Large intestine (tissue), 3 donors: ENCODE data around the gene ZNF14. TPM values are rescaled to one million over a fixed set of nuclear protein-coding genes. Genes with fewer than 3 reads are reported as not detected.
"Not testable (repeated sequence)": the region's sequence is repeated elsewhere in the genome, so short reads cannot be mapped to it uniquely, and the experiment has no call there.

Source experiments
- DNase-seq, 2 donors: peaks; one replicate each; pipeline versions ENCODE4 v3.0.0 to v3.0.0-alpha.2; 2013
- H3K27ac ChIP-seq: one replicate; pipeline ENCODE4 v1.5.1; 2013; ENCODE audit warnings: low read length
- H3K27me3 ChIP-seq: 2 replicates; pipeline ENCODE4 v1.6.1; 2013; ENCODE audit warnings: low read length; ENCODE audit not compliant: control insufficient read depth, insufficient read depth
- H3K36me3 ChIP-seq: 2 replicates; pipeline ENCODE4 v1.6.1; 2013; ENCODE audit warnings: low read length; ENCODE audit not compliant: control insufficient read depth, insufficient read depth
- H3K4me1 ChIP-seq: one replicate; pipeline ENCODE4 v1.6.1; 2013; ENCODE audit warnings: low read length; ENCODE audit not compliant: control insufficient read depth, insufficient read depth
- H3K4me3 ChIP-seq: one replicate; pipeline ENCODE4 v1.5.1; 2013; ENCODE audit warnings: low read length
- H3K9me3 ChIP-seq: one replicate; pipeline ENCODE4 v1.6.1; 2013; ENCODE audit warnings: mild to moderate bottlenecking, low read depth, low read length, moderate library complexity; ENCODE audit not compliant: control insufficient read depth
- WGBS: methylation state at CpG from one replicate; pipeline ENCODE4 v1.1.5; 2013; ENCODE audit warnings: low lambda C conversion rate; ENCODE audit not compliant: insufficient coverage; 5-methylcytosine and 5-hydroxymethylcytosine counted together
- polyA plus RNA-seq: library from polyadenylated mRNA; unstranded; fragments of 120-200 nt; gene quantifications from one replicate; pipeline ENCODE4 v1.2.1, GENCODE V29; 2013

Gene ZNF14
- polyA plus RNA-seq, 1 donor: 8.1 TPM

DNA sequence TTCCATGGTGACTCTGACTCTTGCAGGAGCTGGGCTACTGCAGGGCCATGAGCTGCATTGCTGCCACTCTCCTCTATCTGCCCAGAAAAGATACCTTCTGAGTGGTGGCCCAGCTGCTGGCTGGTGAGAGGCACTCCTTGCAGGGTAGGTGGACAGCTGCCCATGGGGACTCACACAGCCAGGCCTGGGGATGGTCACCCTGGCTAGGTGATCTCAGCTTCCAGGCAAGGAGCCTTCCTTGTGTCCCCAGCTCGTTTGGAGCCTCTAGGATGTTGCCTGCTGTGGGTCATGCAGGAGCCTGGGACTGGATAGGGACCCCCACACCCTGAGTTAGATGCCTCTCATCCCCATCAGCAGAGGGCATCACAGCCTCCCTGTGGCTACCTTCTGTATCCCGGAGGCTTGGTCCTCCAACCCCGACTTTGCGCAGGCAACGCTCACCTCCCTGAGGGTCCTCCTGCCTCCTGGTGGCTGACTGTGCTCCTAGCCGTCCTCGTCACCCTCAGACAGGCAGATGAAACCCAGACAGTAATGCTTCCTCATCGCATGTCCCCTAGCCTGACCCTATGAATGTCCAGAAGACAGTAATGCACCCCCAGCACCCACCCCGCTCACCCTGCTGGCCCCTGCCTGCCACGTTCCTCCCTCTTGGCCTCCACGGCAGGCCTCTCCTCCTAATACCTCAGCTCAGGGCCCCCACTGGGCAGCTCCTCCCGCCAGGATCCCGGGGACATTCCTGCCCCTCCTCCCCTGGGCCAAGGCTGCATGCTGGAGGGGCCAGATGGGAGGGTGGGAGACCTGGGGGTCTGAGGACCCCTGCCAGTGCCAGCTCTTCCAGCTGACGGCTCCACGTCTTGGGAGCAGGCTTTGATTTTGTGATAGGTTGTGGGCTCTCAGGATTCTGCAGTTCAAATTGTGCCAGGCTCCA, 13.6 kb upstream of the ZNF14 start:
- Histone ChIP-seq H3K27ac (no peak overlapping the region), H3K4me1 (no peaks in the 10 kb centered on the region), H3K4me3 (no peak overlapping the region), H3K27me3 (no peaks in the 10 kb centered on the region), H3K36me3 (no peaks in the 10 kb centered on the region), H3K9me3 (peaks cover 3% of the 10 kb centered on the region)
- DNase-seq: no peak
- no CpG with 5 or more reads among the region's 15 CpGs for WGBS

DNA sequence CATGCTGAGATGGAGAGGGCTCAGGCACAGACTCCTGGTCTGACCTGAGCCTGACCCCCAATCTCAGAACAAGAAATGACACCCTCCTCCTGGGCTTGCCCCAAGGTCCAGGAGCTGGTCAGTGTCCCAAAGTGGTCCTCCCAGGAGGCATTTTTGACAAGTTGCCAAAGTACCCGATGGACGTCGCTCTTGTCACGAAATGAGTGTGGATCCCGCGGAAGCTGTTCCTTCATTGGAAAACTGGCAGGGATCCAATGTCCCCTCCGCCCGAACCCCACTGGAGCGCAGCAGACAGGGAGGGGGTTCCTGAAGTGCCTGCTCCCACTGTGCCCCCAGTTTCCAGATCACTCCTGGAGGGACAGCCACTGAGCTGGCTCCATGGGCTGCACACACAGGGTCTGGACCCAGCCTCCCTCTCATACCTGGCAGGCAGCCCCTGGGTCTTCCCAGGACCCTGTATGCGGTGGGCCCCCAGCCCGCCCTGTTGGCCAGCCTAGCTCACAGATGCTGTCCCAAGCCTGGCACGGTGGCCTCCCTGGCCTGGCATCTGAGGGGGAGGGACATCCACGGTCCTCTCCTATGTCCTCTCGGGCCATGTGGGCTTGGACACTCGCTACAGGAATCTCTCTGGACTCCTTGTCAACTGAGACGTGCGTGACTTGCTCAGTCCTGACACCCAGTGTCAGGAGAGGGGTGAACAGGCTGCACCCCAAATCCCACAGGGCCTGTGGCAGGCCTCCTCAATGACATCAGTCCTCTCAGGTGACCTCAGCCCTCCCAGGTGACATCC, 12.8 kb upstream of the ZNF14 start:
- H3K4me1 ChIP-seq: no peaks in the 10 kb centered on the region
- H3K9me3 ChIP-seq: peaks cover 3% of the 10 kb centered on the region
- H3K4me3 ChIP-seq: no peak overlapping the region
- no peak overlapping the region for H3K27ac ChIP-seq
- no peak for DNase-seq
- H3K27me3 ChIP-seq: no peaks in the 10 kb centered on the region
- H3K36me3 ChIP-seq: no peaks in the 10 kb centered on the region
- no CpG with 5 or more reads among the region's 17 CpGs for WGBS

DNA sequence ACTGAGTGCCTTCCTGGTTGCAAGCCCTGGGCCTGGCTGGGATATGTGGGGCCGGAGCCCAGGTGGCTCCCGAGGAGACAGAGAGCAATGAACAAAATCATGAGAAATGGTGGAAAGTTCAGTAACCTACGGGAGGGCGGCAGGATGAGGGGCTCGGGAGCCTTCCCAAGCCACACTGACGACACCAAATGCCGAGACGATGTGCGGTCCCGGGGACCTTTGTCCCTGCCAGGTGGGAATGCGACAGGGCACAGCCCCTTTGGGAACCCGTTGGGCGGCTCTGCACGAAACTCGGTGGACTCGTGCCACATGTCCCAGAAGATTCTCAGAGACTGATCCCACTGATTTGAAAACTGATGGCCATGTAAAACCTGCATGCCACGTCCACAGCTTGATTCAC, 11.7 kb upstream of the ZNF14 start:
- H3K27ac ChIP-seq: no peak overlapping the region
- no CpG with 5 or more reads among the region's 17 CpGs for WGBS
- H3K36me3 ChIP-seq: no peaks in the 10 kb centered on the region
- peaks cover 3% of the 10 kb centered on the region for H3K9me3 ChIP-seq
- H3K4me1 ChIP-seq: no peaks in the 10 kb centered on the region
- H3K4me3 ChIP-seq: no peak overlapping the region
- no peaks in the 10 kb centered on the region for H3K27me3 ChIP-seq
- no peak for DNase-seq

DNA sequence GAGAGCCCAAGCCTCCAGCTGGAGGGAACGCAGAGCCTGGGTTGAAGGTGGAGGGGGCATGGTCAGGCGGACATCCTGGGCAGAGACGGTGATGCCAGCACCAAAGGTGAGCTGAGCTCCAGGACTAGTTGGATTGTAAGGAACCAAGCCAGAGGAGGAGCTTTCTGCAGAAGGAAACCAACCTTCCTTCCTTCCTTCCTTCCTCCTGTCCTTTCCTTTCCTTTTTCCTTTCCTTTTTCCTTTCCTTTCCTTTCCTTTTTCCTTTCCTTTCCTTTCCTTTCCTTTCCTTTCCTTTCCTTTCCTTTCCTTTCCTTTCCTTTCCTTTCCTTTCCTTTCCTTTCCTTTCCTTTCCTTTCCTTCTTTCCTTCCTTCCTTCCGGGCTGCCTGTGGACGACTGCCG, 11.0 kb upstream of the ZNF14 start:
- DNase-seq, H3K4me1 ChIP-seq, H3K36me3 ChIP-seq, H3K27ac ChIP-seq, H3K4me3 ChIP-seq, H3K9me3 ChIP-seq, H3K27me3 ChIP-seq: not testable (repeated sequence)
- no CpG with 5 or more reads among the region's 6 CpGs for WGBS

DNA sequence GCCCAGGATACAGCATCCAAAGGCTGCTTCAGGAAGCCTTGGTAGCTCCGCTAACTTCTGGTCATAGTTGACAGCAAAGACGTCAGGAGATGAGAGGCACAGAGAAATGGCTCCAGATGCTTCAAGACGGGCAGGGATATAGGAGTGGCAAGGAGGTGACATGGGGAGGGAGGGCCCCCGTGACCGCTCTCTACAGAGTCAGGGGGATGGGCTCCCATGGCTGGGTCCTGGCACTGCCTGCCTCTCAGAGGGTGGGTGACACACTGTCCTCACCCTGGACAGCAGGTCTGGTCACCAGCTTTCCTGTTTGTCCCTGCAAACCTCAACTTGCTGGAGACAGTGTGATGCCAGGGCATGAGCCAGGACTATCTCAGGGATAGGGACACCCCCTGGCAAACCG, 10.3 kb upstream of the ZNF14 start:
- H3K27ac ChIP-seq: no peak overlapping the region
- peaks cover 3% of the 10 kb centered on the region for H3K9me3 ChIP-seq
- WGBS: no CpG with 5 or more reads among the region's 6 CpGs
- H3K27me3 ChIP-seq: no peaks in the 10 kb centered on the region
- H3K36me3 ChIP-seq: no peaks in the 10 kb centered on the region
- H3K4me3 ChIP-seq: no peak overlapping the region
- DNase-seq: no peak
- no peaks in the 10 kb centered on the region for H3K4me1 ChIP-seq

DNA sequence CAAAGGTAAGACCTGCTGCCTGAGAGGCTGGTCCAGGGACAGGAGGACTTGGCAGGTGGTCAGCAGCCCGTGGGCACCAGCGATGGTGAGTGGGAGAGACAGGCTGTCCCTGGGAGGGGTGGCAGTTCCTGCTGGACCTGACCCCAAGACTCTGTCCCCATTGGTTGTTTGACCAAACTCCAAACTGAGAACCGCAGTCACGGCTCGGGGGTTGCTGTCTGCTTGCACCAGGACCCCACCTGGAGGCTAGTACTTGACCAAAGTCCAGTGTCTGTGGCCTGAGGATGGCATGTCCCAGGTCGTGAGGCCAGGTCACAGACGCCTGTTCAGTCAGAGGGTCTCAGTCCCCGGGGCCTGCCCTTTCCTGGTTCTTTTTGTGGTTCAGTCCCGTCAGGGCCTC, 9.9 kb upstream of the ZNF14 start:
- Histone ChIP-seq H3K36me3 (no peaks in the 10 kb centered on the region), H3K4me3 (no peak overlapping the region), H3K27me3 (no peaks in the 10 kb centered on the region), H3K27ac (no peak overlapping the region), H3K4me1 (no peaks in the 10 kb centered on the region), H3K9me3 (peaks cover 3% of the 10 kb centered on the region)
- no CpG with 5 or more reads among the region's 9 CpGs for WGBS
- DNase-seq: no peak

DNA sequence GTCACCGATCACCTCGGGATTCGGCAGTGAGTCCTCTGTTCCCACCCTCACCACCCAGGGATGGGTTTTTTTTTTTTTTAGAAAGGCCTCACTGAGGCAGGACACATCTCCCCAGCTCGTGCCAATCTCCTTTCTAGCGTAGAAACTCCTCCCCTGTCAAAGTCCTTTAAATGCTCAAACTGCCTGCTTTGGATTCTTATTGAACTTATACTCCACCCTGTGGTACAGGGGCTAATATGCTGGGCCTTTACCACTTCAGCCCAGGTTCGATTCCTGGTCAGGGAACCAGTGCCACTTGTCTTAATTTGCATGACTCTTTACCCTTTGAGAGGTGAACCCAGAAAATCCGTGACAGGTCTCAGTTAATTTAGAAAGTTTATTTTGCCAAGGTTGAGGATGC, 8.3 kb upstream of the ZNF14 start:
- no CpG with 5 or more reads among the region's 7 CpGs for WGBS

DNA sequence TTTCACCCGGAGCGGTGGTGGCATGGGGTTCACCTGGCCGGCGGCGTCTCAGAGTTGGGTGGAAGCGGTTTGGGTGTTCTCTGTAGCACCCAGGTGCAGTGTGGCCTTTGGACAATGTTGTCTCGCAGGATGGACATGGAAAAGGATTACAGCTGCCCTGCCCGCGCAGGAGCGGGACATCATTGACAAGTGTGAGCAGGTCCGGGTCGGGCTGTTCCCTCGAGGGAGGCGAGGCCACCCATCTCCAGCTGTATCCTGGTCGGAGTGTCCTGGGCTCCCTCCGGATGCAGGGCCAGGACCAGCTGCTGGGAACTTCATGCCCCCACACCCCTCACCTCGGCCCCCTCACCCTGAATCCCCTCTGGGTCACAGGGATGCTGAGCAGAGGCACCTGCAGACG, 7.8 kb upstream of the ZNF14 start:
- H3K4me3 ChIP-seq: no peak overlapping the region
- H3K9me3 ChIP-seq: peaks cover 3% of the 10 kb centered on the region
- H3K4me1 ChIP-seq: no peaks in the 10 kb centered on the region
- H3K27me3 ChIP-seq: no peaks in the 10 kb centered on the region
- no CpG with 5 or more reads among the region's 18 CpGs for WGBS
- DNase-seq: no peak
- no peak overlapping the region for H3K27ac ChIP-seq
- H3K36me3 ChIP-seq: no peaks in the 10 kb centered on the region

More for the DNA sequence above, 8.3 kb upstream of the ZNF14 start:
- no peaks in the 10 kb centered on the region for H3K36me3 ChIP-seq
- peaks cover 3% of the 10 kb centered on the region for H3K9me3 ChIP-seq
- H3K4me1 ChIP-seq: no peaks in the 10 kb centered on the region
- no peaks in the 10 kb centered on the region for H3K27me3 ChIP-seq
- H3K4me3 ChIP-seq: no peak overlapping the region
- H3K27ac ChIP-seq: no peak overlapping the region
- no peak for DNase-seq

DNA sequence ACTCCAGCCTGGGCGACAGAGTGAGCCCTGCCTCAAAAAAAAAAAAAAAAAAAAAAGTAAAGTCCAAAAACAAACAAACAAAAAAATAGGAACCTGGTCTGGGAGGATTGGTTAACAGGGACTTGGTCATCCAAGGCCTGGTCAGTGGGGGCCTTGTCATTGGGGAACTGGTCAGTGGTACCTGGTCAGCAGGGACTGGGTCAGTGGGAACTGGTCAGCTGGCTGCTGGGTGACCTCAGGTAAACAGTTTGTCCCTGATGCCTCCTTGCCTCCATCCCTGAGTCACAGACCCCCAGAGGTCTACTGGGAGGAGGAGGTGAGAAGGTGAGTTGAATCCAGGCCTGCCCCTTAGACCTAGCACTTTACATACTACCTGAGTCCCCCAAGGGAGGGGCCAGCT, 5.7 kb upstream of the ZNF14 start:
- no peaks in the 10 kb centered on the region for H3K27me3 ChIP-seq
- no peaks in the 10 kb centered on the region for H3K4me1 ChIP-seq
- no peak for DNase-seq
- H3K9me3 ChIP-seq: no peaks in the 10 kb centered on the region
- no peak overlapping the region for H3K27ac ChIP-seq
- no peak overlapping the region for H3K4me3 ChIP-seq
- WGBS: no CpG with 5 or more reads among the region's 1 CpG
- no peaks in the 10 kb centered on the region for H3K36me3 ChIP-seq

DNA sequence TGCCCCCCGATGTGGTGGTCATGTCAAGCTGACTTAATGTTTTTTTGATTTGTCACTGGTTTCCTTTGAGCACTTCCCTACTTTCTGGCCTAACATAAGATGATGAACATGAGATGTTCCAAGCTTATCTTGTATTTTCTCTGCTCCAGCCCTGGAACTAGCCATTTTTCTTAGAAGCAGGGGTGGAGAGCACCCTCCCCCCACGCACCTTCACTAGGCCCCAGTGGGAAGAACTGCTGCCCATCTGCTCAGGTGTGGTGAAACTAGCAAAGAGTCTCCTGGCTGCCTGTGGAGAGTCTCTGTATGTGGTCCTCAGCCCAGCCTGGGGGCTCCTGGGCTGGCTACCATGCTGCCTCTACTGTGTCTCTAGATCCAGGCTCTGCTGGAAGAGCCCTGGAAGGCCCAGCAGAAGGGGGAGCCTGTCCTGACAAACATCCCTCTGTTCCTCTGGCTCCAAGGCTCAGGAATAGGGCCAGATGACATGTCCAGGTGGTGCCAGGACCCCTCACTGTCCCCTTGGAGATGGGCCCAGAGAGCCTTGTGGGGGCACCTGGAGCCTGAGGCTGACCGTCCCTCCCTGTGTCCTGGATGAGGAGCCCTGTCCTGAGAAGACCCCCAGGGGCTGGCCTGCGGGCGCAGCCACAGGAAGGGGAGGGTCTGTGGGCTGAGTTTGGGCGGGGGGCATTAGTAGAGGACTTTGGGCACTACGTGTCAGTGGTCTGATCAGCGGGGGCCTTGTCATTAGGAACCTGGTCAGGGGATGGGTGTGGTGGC, 4.8 kb upstream of the ZNF14 start:
- 80% methylated on average over 1 of the region's 8 CpGs for WGBS

More for the DNA sequence above, 4.8 kb upstream of the ZNF14 start:
- H3K9me3 ChIP-seq: no peaks in the 10 kb centered on the region
- H3K4me1 ChIP-seq: no peaks in the 10 kb centered on the region
- H3K27me3 ChIP-seq: no peaks in the 10 kb centered on the region
- H3K36me3 ChIP-seq: no peaks in the 10 kb centered on the region
- no peak for DNase-seq
- no peak overlapping the region for H3K4me3 ChIP-seq
- no peak overlapping the region for H3K27ac ChIP-seq
